Measurements from ENCODE around the gene THAP2.
"Not testable (repeated sequence)": the region's sequence is repeated elsewhere in the genome, so short reads cannot be mapped to it uniquely, and the experiment has no call there.

The THAP2 gene

DNA sequence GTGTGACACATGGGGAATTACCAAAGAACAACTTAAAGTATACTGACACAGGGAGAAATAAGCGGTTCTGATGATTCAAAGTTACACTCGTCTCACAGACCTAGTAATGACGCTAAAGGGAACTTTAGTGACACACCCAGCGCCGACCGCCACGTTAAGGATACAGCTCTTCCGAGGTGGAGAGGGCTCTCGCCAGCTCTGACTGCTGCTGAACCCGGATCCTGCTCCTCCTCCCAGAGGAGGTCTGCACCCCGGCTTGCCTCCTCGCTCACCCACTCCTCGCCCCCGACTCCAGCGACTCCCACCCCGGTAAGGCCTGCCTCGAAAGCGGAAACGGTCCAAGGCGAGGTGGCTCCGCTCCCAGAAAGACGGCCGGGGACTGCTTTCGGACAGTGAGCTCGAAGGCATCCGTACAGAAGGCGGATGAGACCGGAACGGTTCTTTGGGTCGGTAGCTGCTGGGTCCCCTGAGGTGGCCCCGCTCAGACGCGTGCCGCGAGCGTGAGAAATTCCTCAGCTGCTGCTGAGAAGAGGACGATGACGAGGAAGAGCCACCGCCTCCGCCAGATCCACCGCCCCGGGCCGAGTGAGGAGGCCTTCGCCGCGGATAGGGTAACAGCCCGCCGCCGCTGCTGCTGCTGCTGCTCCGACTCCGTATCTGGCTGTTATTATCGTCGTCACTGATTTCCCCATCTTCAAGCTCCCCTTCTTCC is 1.1 kb upstream of the THAP2 start:
- DNase-seq: peak; percentile 94 to 99 (median 98)

DNA sequence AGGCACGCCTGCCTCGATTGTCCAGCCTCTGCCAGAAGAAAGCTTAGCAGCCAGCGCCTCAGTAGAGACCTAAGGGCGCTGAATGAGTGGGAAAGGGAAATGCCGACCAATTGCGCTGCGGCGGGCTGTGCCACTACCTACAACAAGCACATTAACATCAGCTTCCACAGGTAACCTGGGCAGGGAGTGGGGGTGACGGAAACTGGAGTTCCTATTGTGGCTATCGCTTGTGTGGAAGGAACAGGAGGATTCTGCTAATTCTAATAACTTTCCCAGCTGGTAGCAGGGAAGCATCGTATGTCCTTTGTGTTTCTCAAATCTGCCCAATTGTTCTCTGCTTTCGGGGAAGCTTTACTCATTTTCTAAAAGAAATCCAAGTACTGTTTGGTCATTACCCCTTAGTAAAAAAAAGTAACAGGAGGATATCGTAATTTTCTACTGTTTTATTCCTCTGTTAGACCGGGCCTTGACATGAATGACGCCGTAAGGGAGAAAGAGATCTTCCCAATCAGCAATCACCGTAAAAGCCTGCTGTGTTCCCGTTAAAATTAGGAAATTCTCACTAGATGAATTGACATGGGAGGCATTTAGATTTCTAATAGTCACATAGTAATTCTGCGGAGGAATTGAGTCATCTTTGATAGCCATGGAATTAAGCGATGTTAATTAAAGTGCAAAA is 449 bp downstream of the THAP2 start:
- peak in 2 of 3 donors; percentile 57 to 63 for DNase-seq

- DNase-seq: no peak
Observed at GRCh38 chr12:71665090-71665463, 976 bp downstream of the THAP2 start.

DNA sequence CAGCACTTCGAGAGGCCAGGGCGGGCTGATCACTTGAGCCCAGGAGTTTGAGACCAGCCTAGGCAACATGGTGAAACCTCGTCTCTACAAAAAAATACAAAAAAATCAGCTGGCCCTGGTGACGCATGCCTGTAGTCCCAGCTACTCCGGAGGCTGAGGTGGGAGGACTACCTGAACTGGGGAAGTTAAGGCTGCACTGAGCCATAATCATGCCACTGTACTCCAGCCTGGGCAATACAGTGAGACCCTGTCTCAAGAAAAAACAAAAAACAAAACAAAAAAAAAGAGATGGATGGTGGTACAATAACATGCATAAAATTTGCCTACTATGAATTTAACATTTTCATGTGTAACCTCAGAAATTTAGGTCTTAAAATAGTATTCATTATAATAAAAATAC is 2.2 kb downstream of the THAP2 start:
- no peak for DNase-seq

GRCh38 chr12:71671311-71671710 is 7.2 kb downstream of the THAP2 start:
- DNase-seq: no peak

DNA sequence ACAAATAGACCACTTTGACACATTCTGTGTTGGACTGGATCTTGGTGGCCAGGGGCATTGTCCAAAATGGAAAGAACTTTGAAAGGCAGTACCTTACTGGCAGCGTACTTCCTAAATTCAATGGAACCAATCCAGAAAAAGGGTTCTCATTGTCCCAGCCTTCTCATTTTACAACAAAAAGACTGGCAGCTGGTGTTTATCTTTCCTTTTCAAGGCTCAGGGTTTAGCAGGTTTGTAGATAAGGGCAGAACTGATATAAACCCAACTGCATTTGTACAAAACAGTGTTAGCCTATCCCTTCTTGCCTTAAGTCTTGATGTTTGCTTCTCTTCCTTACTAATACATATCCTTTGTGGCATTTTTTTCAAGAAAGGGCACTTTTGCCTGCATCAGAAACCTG is 7.7 kb downstream of the THAP2 start:
- DNase-seq: no peak

DNA sequence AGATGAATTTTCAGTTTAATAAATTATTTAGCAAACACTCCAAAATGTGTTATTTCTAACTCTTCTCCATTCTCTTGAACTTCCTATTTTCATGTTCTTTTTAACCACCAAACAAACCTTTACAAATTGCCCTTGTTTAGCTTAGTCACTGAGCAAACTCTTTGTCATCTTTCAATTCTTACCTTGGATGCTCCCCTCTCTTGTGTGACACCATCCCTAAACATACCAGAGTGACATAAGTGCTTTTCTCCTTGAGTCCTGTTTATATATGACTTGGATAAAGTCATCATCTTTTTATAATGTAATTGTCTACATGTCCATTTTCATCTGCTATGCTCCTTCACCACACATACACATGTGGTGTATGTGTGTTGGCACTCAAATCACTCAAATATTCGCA is 18.4 kb downstream of the THAP2 start:
- peak in 2 of 3 donors; percentile 37 for DNase-seq

DNA sequence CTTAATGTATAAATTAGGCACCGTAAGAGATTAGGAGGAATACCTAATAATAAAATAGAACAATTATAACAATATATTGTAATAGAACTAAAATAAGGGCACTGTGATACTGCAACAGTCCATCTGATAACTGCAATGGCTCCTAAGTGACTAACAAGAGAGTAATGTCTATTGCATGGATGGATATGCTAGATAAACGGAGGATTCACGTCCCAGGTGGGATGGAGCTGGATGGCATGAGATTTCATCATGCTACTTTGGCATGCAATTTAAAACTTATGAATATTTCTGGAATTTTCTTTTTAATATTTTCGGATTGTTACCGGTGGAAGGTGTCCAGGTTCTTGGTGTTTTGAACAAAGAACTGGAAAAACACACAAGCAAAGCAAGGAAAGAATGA is 19.5 kb downstream of the THAP2 start:
- DNase-seq: no peak

GRCh38 chr12:71684081-71684480 is 20.0 kb downstream of the THAP2 start:
- DNase-seq: peak; percentile 51 to 80 (median 65)

DNA sequence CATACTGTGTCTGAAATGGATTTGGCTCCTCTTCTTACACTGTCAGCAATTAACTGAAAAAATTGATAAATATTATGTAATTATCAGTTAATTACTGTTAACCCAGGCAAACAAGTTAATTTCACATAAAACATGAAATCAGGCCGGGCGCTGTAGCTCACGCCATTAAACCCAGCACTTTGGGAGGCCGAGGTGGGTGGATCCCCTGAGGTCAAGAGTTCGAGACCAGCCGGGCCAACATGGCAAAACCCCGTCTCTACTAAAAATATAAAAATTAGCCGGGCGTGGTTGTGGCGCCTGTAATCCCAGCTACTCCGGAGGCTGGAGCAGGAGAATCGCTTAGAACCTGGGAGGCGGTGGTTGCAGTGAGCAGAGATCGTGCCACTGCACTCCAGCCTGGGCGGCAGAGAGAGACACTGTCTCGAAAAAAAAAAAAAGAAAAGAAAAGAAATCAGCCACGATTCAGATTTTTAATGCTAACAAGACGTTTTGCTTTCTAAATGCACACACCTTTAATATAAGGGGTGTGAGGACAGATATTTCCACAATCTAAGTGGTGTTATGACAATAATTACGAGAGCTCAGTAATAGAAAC is 21.3 kb downstream of the THAP2 start:
- DNase-seq: no peak

DNA sequence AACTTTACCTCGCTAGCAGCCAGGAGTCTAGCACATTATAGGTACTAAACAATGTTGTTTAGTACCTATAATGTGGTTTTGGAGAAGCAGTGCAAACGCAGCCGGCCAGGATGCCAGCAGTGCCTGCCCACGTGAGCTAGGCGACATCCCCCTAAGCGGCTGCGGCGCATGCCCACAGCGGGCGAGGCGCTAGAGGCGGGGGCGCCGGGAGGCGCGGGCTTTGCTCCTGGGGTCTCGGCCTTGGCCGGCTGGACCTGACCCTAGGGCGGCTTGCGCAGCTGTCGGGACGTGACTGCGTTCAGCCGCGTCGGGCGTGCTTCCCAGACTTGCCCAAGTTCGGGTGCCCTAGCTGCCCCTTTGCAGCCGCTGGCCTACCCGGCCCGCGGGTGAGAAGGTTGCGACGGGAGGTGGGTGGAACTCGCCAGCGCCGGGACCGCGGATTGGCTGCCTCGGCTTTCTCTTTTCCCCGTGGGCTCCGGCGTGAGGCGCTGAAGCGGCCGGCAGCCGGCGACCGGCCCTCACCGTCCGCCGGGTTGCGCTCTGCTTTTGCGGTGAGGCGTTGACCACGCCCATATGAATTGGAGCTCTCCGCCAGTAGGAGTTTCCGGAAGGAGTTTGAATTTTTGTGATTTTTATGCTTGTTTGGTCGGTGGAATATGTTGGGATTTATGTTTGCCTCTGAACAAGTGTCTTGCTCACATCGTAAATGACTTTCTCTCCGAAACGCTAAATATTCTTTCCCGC is 22.0 kb downstream of the THAP2 start, which contains the start of gene TMEM19:
Gene TMEM19, plus strand, starts transcription at position 169 of the 744 bp plus-strand sequence. CDS start 599 bp downstream, outside the sequence.
- DNase-seq: peak; percentile 97 to 98 (median 97)

DNA sequence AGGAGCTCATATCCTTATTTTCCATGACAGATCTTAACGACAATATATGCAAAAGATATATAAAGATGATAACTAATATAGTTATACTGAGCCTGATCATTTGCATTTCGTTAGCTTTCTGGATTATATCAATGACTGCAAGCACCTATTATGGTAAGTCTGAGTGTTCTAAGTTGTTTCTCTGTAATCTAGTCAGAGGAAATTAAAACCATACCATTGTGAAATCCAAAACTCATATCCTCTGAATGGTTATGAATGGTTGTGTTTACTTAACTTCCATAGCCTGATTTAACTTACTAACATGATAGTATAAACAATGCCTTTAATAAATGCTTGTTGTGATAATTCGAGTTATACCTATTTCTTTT is 22.5 kb downstream of the THAP2 start:
- peak in 2 of 3 donors; percentile 44 for DNase-seq

- DNase-seq: not testable (repeated sequence)
Observed at GRCh38 chr12:71687172-71687571, 23.1 kb downstream of the THAP2 start.

GRCh38 chr12:71688961-71689570 is 25.0 kb downstream of the THAP2 start:
- DNase-seq: no peak

GRCh38 chr12:71691504-71692129 is 27.5 kb downstream of the THAP2 start:
- no peak for DNase-seq

DNA sequence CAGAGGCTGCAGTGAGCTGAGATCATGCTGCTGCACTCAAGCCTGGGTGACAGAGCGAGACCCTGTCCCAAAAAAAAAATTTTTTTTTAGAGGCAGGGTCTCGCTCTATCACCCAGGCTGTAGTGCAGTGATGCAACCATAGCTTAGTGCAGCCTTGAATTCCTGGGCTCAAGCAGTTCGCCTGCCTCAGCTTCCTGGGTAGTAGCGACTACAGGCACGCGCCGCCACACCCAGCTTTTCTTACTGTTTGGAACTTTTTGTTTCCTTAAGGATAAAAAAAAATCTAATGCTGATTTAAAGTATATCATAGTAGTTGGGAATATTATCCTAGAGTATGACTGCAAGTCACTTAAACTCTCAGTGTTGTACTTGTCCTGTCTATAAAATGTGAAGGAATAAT is 29.0 kb downstream of the THAP2 start:
- DNase-seq: no peak

DNA sequence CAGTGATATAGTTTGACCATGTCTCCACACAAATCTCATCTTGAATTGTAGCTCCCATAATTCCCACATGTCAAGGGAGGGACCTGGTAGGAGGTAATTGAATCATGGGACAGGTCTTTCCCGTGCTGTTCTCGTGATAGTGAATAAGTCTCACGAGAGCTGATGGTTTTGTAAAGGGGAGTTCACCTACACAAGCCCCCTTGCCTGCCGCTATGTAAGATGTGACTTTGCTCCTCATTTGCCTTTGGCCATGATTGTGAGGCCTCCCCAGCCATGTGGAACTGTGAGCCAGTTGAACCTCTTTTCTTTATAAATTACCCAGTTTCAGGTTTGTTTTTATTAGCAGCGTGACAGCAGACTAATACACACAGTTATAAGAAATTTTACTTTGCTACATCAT is 29.6 kb downstream of the THAP2 start:
- not testable (repeated sequence) for DNase-seq

DNA sequence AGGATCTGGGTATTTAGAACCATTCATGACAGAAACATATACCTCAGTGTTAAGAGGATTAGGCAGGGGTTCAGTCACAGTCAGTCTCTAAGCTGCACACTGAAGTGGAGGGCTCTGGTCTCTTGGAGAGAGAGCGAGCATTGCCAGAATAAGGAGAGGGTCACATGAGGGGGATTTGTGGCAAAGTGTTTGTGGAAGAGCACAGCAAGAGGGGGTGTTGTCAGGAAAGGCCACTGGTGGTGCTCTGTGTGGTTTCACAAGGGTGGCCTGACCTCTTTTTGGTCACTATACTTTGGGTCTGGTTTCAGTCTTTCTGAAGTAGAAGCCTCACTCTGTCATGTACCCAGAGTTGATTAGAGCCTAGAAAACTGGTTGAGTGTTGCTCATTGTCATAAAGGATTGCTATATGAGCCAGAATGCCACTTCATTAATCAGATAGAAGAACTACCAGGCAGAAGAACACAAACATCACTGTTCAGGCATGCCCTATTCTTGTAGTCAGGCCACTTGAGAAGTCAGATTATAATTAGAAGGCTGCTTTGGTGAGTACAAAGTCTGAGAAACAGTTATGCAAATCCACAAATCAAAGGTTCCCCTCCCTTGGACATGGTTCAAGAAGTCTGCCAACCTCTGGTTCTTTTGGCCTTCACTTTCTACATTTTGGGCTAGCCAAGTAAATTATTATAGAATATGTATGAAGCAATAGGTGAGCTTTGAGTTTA is 30.2 kb downstream of the THAP2 start:
- no peak for DNase-seq

GRCh38 chr12:71695782-71696181 is 31.7 kb downstream of the THAP2 start:
- no peak for DNase-seq

- DNase-seq: not testable (repeated sequence)
Observed at GRCh38 chr12:71702181-71702580, 38.1 kb downstream of the THAP2 start.

DNA sequence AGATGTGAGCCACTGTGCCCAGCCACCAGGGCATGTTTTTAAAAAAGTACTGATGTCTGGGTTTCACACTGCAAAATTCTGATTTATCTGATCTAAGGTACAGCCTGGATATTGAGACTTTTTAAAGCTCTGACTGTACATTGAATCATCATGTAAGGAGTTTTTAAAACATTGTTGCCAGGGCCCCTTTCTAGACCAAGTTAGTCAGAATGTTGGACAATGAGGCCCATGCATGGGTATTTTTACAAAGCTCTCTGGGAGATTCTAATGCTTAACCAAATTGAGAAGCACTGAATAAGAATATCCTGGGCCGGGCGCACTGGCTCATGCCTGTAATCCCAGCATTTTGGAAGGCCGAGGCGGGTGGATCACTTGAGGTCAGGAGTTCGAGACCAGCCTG is 38.5 kb downstream of the THAP2 start:
- DNase-seq: no peak

- DNase-seq: no peak
Observed at GRCh38 chr12:71703206-71703605, 39.1 kb downstream of the THAP2 start.

All from suppressor macrophage treated with lipopolysaccharide for 1 hour (primary cell).